Measurements from ENCODE around the gene SEC23B. TPM values are rescaled to one million over a fixed set of nuclear protein-coding genes. Genes with fewer than 3 reads are reported as not detected.

The SEC23B gene
- total RNA-seq, 2 donors from 2014 or later, result 29.0 to 36.3 TPM

DNA sequence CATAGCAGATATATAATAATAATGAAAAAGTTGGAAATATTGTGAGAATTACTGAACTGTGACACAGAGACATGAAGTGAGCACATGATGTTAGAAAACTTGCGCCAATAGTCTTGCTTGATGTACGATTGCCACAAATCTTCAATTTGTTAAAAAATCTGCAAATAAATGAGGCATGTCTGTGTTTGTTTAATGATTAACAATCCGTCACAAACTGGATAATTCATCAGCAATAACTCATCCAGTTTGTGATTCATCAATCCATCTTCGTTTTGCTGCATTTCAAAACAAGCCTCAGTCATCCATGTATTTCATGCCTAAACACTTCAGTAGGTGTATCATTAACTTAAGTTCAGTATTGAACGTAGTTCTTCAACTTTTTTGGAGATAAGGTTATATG lies 34.0 kb downstream of the SEC23B start:
- Histone ChIP-seq H3K36me3 (replicated peaks in 1 of 2; ENCODE audit: insufficient read depth in 1 of 2, low read depth in 2 of 2) (peaks cover 0 to 11% of the 10 kb centered on the region in 2 donors), H3K4me3 (no peak overlapping the region), H3K4me1 (peaks cover 21% of the 10 kb centered on the region), H3K27me3 (no peaks in the 10 kb centered on the region), H3K9me3 (no peaks in the 10 kb centered on the region), H3K27ac (no peak overlapping the region)
- TF ChIP-seq POLR2A (IDR thresholded peaks at IDR 0.05) (no peak), CTCF (IDR thresholded peaks at IDR 0.05) (no peak)
- DNase-seq (no peak), ATAC-seq (no peak)
- intact Hi-C loops (cut with DNase I), result no loop called here
- WGBS, 2 donors, result 46 to 49% methylated on average over 5 of the region's 5 CpGs

DNA sequence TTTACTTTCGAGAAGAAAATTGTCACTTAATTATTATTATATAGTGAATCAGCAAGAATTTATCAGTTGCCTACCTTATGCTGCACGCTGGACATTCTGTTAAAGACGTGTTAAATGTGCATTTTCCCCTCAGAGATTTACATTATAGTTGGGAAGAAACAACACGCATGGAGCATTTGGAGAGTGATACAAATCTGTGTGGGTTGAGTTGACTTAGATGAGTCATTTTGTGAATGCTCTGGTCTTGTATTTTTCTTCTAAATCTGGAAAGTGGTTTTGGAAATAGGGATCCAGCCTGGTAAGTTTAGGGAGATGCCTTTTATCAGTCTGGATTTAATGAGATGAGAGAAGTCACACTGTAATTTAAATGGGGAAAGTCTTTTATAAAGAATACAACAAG lies 35.5 kb downstream of the SEC23B start:
- no peak for TF ChIP-seq POLR2A (IDR thresholded peaks at IDR 0.05)
- TF ChIP-seq CTCF (IDR thresholded peaks at IDR 0.05), result no peak
- Histone ChIP-seq H3K4me1 (peaks cover 21% of the 10 kb centered on the region), H3K4me3 (no peak overlapping the region), H3K36me3 (replicated peaks in 1 of 2; ENCODE audit: insufficient read depth in 1 of 2, low read depth in 2 of 2) (peaks cover 0 to 18% of the 10 kb centered on the region in 2 donors), H3K27ac (peak overlapping the region; percentile 44 to 79 (median 62)), H3K9me3 (no peaks in the 10 kb centered on the region), H3K27me3 (no peaks in the 10 kb centered on the region)
- 81 to 92% methylated on average over 4 of the region's 4 CpGs for WGBS, 2 donors
- intact Hi-C loops (cut with DNase I), result no loop called here
- no peak for DNase-seq
- ATAC-seq, result no peak

GRCh38 chr20:18543932-18544331 lies 36.2 kb downstream of the SEC23B start:
- WGBS, 2 donors, result 18 to 28% methylated on average over 6 to 7 of the region's 7 CpGs
- DNase-seq (peak; percentile 96 to 99 (median 98)), ATAC-seq (peak; percentile 99)
- Histone ChIP-seq H3K4me1 (peaks cover 21% of the 10 kb centered on the region), H3K4me3 (no peak overlapping the region), H3K9me3 (no peaks in the 10 kb centered on the region), H3K36me3 (replicated peaks in 1 of 2; ENCODE audit: insufficient read depth in 1 of 2, low read depth in 2 of 2) (peaks cover 0 to 24% of the 10 kb centered on the region in 2 donors), H3K27ac (peak overlapping the region; percentile 44 to 79 (median 62)), H3K27me3 (no peaks in the 10 kb centered on the region)
- intact Hi-C loops (cut with DNase I), result no loop called here
- TF ChIP-seq POLR2A (IDR thresholded peaks at IDR 0.05) (no peak), CTCF (IDR thresholded peaks at IDR 0.05) (no peak)

GRCh38 chr20:18545566-18545965 lies 37.8 kb downstream of the SEC23B start:
- intact Hi-C loops (cut with DNase I), result no loop called here
- no peaks in the 10 kb centered on the region for H3K27me3 ChIP-seq
- ATAC-seq (no peak), DNase-seq (no peak)
- no peak overlapping the region for H3K4me3 ChIP-seq
- peaks cover 21% of the 10 kb centered on the region for H3K4me1 ChIP-seq
- H3K9me3 ChIP-seq, result no peaks in the 10 kb centered on the region
- no peak overlapping the region for H3K27ac ChIP-seq
- H3K36me3 ChIP-seq (replicated peaks in 1 of 2; ENCODE audit: insufficient read depth in 1 of 2, low read depth in 2 of 2), result peaks cover 1 to 34% of the 10 kb centered on the region in 2 donors
- WGBS, 2 donors, result 95 to 97% methylated on average over 1 of the region's 1 CpG
- no peak for TF ChIP-seq POLR2A (IDR thresholded peaks at IDR 0.05)
- TF ChIP-seq CTCF (IDR thresholded peaks at IDR 0.05), result no peak

DNA sequence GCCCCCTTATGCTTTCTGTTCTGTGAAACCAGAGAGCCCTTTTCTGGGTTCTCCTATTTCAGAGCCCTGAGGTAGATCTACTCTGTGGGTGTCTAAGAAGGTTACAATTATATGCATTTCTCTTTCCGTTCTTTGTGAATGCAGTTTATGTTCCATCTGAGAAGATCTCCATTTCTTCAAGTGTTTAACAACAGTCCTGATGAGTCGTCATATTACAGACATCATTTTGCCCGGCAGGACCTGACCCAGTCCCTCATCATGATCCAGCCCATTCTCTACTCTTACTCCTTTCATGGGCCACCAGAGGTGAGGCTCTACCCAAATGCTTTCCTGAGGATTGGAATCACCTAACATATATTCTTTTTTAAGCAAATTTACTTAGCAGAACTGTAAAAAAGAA lies 40.7 kb downstream of the SEC23B start:
- Histone ChIP-seq H3K27me3 (no peaks in the 10 kb centered on the region), H3K4me1 (peaks cover 14% of the 10 kb centered on the region), H3K9me3 (no peaks in the 10 kb centered on the region), H3K27ac (no peak overlapping the region), H3K4me3 (no peak overlapping the region), H3K36me3 (replicated peaks in 1 of 2; ENCODE audit: insufficient read depth in 1 of 2, low read depth in 2 of 2) (peaks cover 5 to 53% of the 10 kb centered on the region in 2 donors)
- DNase-seq, result no peak
- intact Hi-C loops (cut with DNase I), result no loop called here
- no peak for ATAC-seq
- TF ChIP-seq CTCF (IDR thresholded peaks at IDR 0.05) (no peak), POLR2A (IDR thresholded peaks at IDR 0.05) (no peak)
- WGBS, 2 donors, result 89 to 93% methylated on average over 3 of the region's 3 CpGs

All from body of pancreas (tissue), 4 donors.